Mucosa of gallbladder (tissue), 1 donor: ENCODE measurements around the gene TTF1. TPM values are rescaled to one million over a fixed set of nuclear protein-coding genes. Genes with fewer than 3 reads are reported as not detected.
"Not testable (repeated sequence)": the region's sequence is repeated elsewhere in the genome, so short reads cannot be mapped to it uniquely, and the experiment has no call there.

Experiments used
- DNase-seq: peaks from one replicate; pipeline ENCODE4 v3.0.0-alpha.2; 2020; ENCODE audit warnings: low spot score
- total RNA-seq: library from RNA; stranded (reverse); gene quantifications from one replicate; pipeline ENCODE4 v1.2.1, GENCODE V29; 2021
- donor health status: DM: no; HTN: no; CAD: no.

TTF1 gene
- total RNA-seq, 1 donor from 2014 or later: 12.5 TPM

GRCh38 chr9:132411091-132411508, 4.5 kb upstream of the TTF1 start:
- peak; percentile 34 for DNase-seq

- DNase-seq: no peak
These were observed 4.0 kb upstream of the TTF1 start for GRCh38 chr9:132410642-132411041.

GRCh38 chr9:132409828-132410528, 3.3 kb upstream of the TTF1 start, which contains the start of gene CFAP77:
CFAP77 (plus strand) TSS chr9:132410211; CDS start chr9:132410272, 61 bp downstream.
- peak; percentile 12 for DNase-seq

- DNase-seq: no peak
These were observed 1.9 kb upstream of the TTF1 start for GRCh38 chr9:132408521-132408920.

- no peak for DNase-seq
These were observed 556 bp upstream of the TTF1 start for GRCh38 chr9:132407196-132407595.

GRCh38 chr9:132404228-132404881, 2.3 kb downstream of the TTF1 start:
- no peak for DNase-seq

- no peak for DNase-seq
These were observed 4.8 kb downstream of the TTF1 start for GRCh38 chr9:132401824-132402223.

- no peak for DNase-seq
These were observed 11.1 kb downstream of the TTF1 start for GRCh38 chr9:132395560-132395959.

- no peak for DNase-seq
These were observed 15.2 kb downstream of the TTF1 start for GRCh38 chr9:132391449-132391848.

- no peak for DNase-seq
These were observed 15.7 kb downstream of the TTF1 start for GRCh38 chr9:132390966-132391365.

- no peak for DNase-seq
These were observed 19.5 kb downstream of the TTF1 start for GRCh38 chr9:132387133-132387532.

GRCh38 chr9:132384376-132384775, 22.3 kb downstream of the TTF1 start:
- DNase-seq: no peak

GRCh38 chr9:132383462-132383883, 23.2 kb downstream of the TTF1 start:
- no peak for DNase-seq

- DNase-seq: no peak
These were observed 24.6 kb downstream of the TTF1 start for GRCh38 chr9:132381966-132382541.

- DNase-seq: not testable (repeated sequence)
These were observed 28.2 kb downstream of the TTF1 start for GRCh38 chr9:132378416-132378815.

- not testable (repeated sequence) for DNase-seq
These were observed 28.9 kb downstream of the TTF1 start for GRCh38 chr9:132377769-132378168.

- peak; percentile 49 for DNase-seq
These were observed 34.2 kb downstream of the TTF1 start for GRCh38 chr9:132372177-132373095.

GRCh38 chr9:132370592-132370991, 36.0 kb downstream of the TTF1 start:
- DNase-seq: no peak

- DNase-seq: no peak
These were observed 37.2 kb downstream of the TTF1 start for GRCh38 chr9:132369421-132369820.

- no peak for DNase-seq
These were observed 38.9 kb downstream of the TTF1 start for GRCh38 chr9:132367613-132368313.

GRCh38 chr9:132366481-132366880, 40.2 kb downstream of the TTF1 start:
- no peak for DNase-seq
